WTC11 (cell line): ENCODE data around the gene BMP7. TPM values are rescaled to one million over a fixed set of nuclear protein-coding genes. Genes with fewer than 3 reads are reported as not detected.
A peak's percentile ranks its signal among the peaks of the same experiment; 100 is the strongest.

ENCODE experiments used
- ATAC-seq: fragments of 200-7000 bp; cut with Tn5 transposase; 2 replicates; pipeline ENCODE4 v1.10.0; 2021; ENCODE audit warnings: mild to moderate bottlenecking, moderate library complexity
- CTCF ChIA-PET: fragments of 300-600 bp; sonication (Branson Sonifier 250); formaldehyde crosslinking; loops from one replicate; lab custom pipeline; 2021; ENCODE audit warnings: antibody characterized with exemption; lab: Charles Lee
- POLR2A ChIA-PET: fragments of 350-600 bp; sonication (Branson Sonifier 250); formaldehyde crosslinking; loops from one replicate; lab custom pipeline; 2021; ENCODE audit warnings: antibody characterized with exemption; lab: Charles Lee
- DNase-seq: peaks from one replicate; pipeline ENCODE4 v3.0.0; 2021; ENCODE audit warnings: low spot score
- H3K27ac Mint-ChIP-seq: 2 replicates; pipeline ENCODE4 v1.8.0; 2021; ENCODE audit warnings: mixed read lengths
- H3K27me3 Mint-ChIP-seq: 2 replicates; pipeline ENCODE4 v1.8.0; 2021; ENCODE audit warnings: low read depth, mild to moderate bottlenecking, moderate library complexity, mixed read lengths
- H3K36me3 Mint-ChIP-seq: 2 replicates; pipeline ENCODE4 v1.8.0; 2021; ENCODE audit warnings: mixed read lengths
- H3K4me1 Mint-ChIP-seq: 2 replicates; pipeline ENCODE4 v1.8.0; 2022; ENCODE audit warnings: mixed read lengths
- H3K4me3 Mint-ChIP-seq: 2 replicates; pipeline ENCODE4 v1.8.0; 2021; ENCODE audit warnings: mild to moderate bottlenecking, moderate library complexity, mixed read lengths
- H3K9me3 Mint-ChIP-seq: 2 replicates; pipeline ENCODE4 v1.8.0; 2021; ENCODE audit warnings: mixed read lengths
- FOXK1 ChIP-seq: sonication (generic); formaldehyde crosslinking; IDR thresholded peaks from 2 replicates; pipeline ENCODE4 v1.8.0; 2022; ENCODE audit warnings: mild to moderate bottlenecking, moderate library complexity, missing genetic modification reagents
- GRHL2 ChIP-seq: fragments of 250-450 bp; sonication (Bioruptor Pico); IDR thresholded peaks from 2 replicates; pipeline ENCODE4 v1.8.0; 2022; ENCODE audit warnings: mild to moderate bottlenecking, moderate library complexity; ENCODE audit not compliant: insufficient replicate concordance, severe bottlenecking
- NR1H2 ChIP-seq: sonication (generic); formaldehyde crosslinking; IDR thresholded peaks from 2 replicates; pipeline ENCODE4 v1.9.0; 2021; ENCODE audit warnings: mild to moderate bottlenecking, moderate library complexity, missing genetic modification reagents
- PRRX2 ChIP-seq: fragments of 250-450 bp; sonication (Bioruptor Pico); IDR thresholded peaks from 2 replicates; pipeline ENCODE4 v1.8.0; 2021; ENCODE audit warnings: mild to moderate bottlenecking
- RORB ChIP-seq: fragments of 250-450 bp; sonication (Bioruptor Pico); IDR thresholded peaks from 2 replicates; pipeline ENCODE4 v1.9.0; 2021; ENCODE audit warnings: mild to moderate bottlenecking
- SP1 ChIP-seq: sonication (generic); formaldehyde crosslinking; conservative IDR thresholded peaks from 2 replicates; pipeline ENCODE4 v1.8.1; 2022; ENCODE audit warnings: missing genetic modification reagents
- TEAD1 ChIP-seq: sonication (generic); formaldehyde crosslinking; IDR thresholded peaks from 2 replicates; pipeline ENCODE4 v1.8.0; 2022; ENCODE audit warnings: mild to moderate bottlenecking, missing genetic modification reagents
- ZNF396 ChIP-seq: fragments of 250-450 bp; sonication (Bioruptor Pico); IDR thresholded peaks from 2 replicates; pipeline ENCODE4 v1.8.0; 2021; ENCODE audit warnings: mild to moderate bottlenecking, moderate library complexity, borderline replicate concordance
- total RNA-seq: library from RNA; stranded (reverse); gene quantifications from 3 replicates; pipeline ENCODE4 v1.2.3, GENCODE V29; 2021
- TF ChIP-seq, protein P1 (sequence below): sonication (generic); formaldehyde crosslinking; IDR thresholded peaks from 2 replicates; pipeline ENCODE4 v1.8.1; 2023; ENCODE audit warnings: mild to moderate bottlenecking, missing genetic modification reagents, moderate library complexity
- TF ChIP-seq, protein P2 (sequence below): sonication (generic); formaldehyde crosslinking; conservative IDR thresholded peaks from 2 replicates; pipeline ENCODE4 v1.8.1; 2023; ENCODE audit warnings: mild to moderate bottlenecking, low read depth, missing genetic modification reagents, moderate library complexity
- TF ChIP-seq, protein P3 (sequence below): sonication (generic); formaldehyde crosslinking; IDR thresholded peaks from 2 replicates; pipeline ENCODE4 v1.8.1; 2022; ENCODE audit warnings: low read depth, mild to moderate bottlenecking, moderate library complexity, missing genetic modification reagents, borderline replicate concordance
- TF ChIP-seq, protein P4 (sequence below): sonication (generic); formaldehyde crosslinking; IDR thresholded peaks from 2 replicates; pipeline ENCODE4 v1.8.0; 2023; ENCODE audit warnings: missing genetic modification reagents
- TF ChIP-seq, protein P5 (sequence below): sonication (generic); formaldehyde crosslinking; IDR thresholded peaks from 2 replicates; pipeline ENCODE4 v1.8.1; 2023; ENCODE audit warnings: mild to moderate bottlenecking, moderate library complexity, missing genetic modification reagents
- TF ChIP-seq, protein P6 (sequence below): sonication (generic); formaldehyde crosslinking; IDR thresholded peaks from 2 replicates; pipeline ENCODE4 v1.8.1; 2023; ENCODE audit warnings: mild to moderate bottlenecking, missing genetic modification reagents, moderate library complexity
- TF ChIP-seq, protein P7 (sequence below): fragments of 250-450 bp; sonication (Bioruptor Pico); conservative IDR thresholded peaks from 2 replicates; pipeline ENCODE4 v1.9.0; 2021; ENCODE audit warnings: mild to moderate bottlenecking

The BMP7 gene
- total RNA-seq, 1 experiment from 2014 or later, result 40.7 TPM

DNA sequence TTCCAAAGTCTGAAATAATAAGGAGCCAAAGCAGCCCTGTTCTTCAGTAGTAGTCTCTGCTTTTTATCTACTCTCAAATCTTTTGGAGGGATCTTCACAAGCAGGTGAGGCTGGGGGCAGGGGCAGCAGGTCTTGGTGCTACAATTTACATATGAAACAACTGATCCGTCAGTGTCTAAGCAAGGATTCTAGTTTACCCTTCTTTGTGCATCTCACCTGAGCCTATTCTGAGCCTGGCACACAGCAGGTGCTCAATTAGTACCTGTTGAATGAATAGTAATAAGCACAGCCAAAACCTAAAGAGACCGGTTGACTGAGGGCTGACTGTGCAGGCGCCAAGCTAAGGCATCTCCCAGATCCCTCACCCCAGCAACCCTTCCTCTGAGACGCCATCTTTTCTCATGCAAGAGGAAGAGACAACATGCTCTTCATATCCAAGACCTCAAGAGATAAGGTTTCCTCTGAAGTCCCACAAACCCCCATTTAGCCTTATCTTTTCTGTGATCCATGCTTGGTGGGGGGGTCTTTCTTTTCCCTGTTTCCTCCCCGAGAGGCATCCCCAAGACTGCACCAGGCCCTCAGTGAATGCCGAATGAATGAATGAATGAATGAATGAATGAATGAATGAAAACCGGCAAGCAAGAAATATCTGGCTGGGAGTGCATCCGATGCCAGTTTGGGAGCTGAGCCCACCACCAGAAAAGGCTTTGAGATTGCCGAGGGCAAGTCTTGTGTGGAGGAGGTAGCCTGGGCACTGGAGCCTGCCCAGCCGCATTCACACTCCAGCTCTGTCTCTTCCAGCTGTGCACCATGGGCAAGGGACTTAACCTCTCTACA lies 2.9 kb upstream of the BMP7 start:
- ChIA-PET CTCF (interaction anchor here (1.2 to 1.8 kb wide), 2 partner anchors 25 to 179 kb away, joined by 3 to 9 read pairs; no protein-coding TSS in a partner anchor), POLR2A (no interaction called here)
- Mint-ChIP-seq H3K27ac (no peak overlapping the region), H3K4me3 (peak overlapping the region; percentile 9; the same call in 1 of the 2 replicates), H3K9me3 (no peaks in the 10 kb centered on the region), H3K27me3 (peaks cover 62% of the 10 kb centered on the region), H3K36me3 (no peaks in the 10 kb centered on the region), H3K4me1 (peaks cover 46% of the 10 kb centered on the region)
- TF ChIP-seq, protein P1, sequence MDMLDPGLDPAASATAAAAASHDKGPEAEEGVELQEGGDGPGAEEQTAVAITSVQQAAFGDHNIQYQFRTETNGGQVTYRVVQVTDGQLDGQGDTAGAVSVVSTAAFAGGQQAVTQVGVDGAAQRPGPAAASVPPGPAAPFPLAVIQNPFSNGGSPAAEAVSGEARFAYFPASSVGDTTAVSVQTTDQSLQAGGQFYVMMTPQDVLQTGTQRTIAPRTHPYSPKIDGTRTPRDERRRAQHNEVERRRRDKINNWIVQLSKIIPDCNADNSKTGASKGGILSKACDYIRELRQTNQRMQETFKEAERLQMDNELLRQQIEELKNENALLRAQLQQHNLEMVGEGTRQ, result no peak
- TF ChIP-seq GRHL2 (no peak), ZNF396 (CRISPR knock-in tag) (no peak), RORB (CRISPR knock-in tag) (no peak)
- TF ChIP-seq, protein P2, sequence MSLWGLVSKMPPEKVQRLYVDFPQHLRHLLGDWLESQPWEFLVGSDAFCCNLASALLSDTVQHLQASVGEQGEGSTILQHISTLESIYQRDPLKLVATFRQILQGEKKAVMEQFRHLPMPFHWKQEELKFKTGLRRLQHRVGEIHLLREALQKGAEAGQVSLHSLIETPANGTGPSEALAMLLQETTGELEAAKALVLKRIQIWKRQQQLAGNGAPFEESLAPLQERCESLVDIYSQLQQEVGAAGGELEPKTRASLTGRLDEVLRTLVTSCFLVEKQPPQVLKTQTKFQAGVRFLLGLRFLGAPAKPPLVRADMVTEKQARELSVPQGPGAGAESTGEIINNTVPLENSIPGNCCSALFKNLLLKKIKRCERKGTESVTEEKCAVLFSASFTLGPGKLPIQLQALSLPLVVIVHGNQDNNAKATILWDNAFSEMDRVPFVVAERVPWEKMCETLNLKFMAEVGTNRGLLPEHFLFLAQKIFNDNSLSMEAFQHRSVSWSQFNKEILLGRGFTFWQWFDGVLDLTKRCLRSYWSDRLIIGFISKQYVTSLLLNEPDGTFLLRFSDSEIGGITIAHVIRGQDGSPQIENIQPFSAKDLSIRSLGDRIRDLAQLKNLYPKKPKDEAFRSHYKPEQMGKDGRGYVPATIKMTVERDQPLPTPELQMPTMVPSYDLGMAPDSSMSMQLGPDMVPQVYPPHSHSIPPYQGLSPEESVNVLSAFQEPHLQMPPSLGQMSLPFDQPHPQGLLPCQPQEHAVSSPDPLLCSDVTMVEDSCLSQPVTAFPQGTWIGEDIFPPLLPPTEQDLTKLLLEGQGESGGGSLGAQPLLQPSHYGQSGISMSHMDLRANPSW (CRISPR knock-in tag), result no peak
- DNase-seq (no peak), ATAC-seq (no peak)

DNA sequence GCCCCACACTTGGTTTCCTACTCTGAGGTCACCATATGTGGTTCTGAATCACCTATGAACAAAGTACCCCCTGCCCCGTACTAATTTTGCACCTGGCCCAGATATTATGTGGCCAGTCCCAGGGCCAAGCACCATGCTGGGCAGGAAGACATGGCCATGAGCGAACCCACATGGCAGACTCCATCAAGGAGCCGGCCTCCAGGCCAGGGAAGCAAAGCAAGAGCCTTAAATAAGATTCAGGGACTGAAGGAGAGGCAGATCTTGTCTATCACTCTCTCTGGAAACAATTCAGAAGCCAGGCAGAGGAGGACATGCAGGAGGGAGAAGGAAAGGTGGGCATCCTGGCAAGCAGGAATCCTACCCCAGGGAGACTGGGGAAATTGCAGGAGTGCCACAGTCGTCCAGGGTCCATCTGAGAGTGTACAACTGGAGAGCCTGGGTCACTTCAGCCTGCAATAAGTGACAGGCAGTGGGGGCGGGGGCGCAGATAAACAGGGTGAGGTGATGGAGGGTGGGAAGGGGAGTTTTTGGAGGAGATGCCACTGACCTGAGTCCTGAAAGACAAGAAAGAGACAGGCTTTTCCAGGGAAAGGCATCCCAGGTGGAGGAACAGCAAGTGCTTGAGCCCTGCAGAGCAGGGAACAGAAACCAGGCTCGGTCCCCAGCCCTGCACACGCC lies 2.1 kb upstream of the BMP7 start:
- Mint-ChIP-seq H3K27me3 (peaks cover 70% of the 10 kb centered on the region), H3K9me3 (no peaks in the 10 kb centered on the region), H3K36me3 (no peaks in the 10 kb centered on the region), H3K27ac (no peak overlapping the region), H3K4me1 (peaks cover 54% of the 10 kb centered on the region), H3K4me3 (peak overlapping the region; percentile 31)
- 0 out of 2 replicates have a peak, but pooled peaks have one; percentile 1 for ATAC-seq
- no peak for DNase-seq
- CTCF ChIA-PET, result interaction anchor here (1.3 kb wide), 1 partner anchor 23 kb away, joined by 3 read pairs; no protein-coding TSS in a partner anchor
- POLR2A ChIA-PET, result no interaction called here
- TF ChIP-seq, protein P3, sequence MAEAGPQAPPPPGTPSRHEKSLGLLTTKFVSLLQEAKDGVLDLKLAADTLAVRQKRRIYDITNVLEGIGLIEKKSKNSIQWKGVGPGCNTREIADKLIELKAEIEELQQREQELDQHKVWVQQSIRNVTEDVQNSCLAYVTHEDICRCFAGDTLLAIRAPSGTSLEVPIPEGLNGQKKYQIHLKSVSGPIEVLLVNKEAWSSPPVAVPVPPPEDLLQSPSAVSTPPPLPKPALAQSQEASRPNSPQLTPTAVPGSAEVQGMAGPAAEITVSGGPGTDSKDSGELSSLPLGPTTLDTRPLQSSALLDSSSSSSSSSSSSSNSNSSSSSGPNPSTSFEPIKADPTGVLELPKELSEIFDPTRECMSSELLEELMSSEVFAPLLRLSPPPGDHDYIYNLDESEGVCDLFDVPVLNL, result no peak
- TF ChIP-seq, protein P4, sequence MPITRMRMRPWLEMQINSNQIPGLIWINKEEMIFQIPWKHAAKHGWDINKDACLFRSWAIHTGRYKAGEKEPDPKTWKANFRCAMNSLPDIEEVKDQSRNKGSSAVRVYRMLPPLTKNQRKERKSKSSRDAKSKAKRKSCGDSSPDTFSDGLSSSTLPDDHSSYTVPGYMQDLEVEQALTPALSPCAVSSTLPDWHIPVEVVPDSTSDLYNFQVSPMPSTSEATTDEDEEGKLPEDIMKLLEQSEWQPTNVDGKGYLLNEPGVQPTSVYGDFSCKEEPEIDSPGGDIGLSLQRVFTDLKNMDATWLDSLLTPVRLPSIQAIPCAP (CRISPR knock-in tag), result no peak
- TF ChIP-seq, protein P5, sequence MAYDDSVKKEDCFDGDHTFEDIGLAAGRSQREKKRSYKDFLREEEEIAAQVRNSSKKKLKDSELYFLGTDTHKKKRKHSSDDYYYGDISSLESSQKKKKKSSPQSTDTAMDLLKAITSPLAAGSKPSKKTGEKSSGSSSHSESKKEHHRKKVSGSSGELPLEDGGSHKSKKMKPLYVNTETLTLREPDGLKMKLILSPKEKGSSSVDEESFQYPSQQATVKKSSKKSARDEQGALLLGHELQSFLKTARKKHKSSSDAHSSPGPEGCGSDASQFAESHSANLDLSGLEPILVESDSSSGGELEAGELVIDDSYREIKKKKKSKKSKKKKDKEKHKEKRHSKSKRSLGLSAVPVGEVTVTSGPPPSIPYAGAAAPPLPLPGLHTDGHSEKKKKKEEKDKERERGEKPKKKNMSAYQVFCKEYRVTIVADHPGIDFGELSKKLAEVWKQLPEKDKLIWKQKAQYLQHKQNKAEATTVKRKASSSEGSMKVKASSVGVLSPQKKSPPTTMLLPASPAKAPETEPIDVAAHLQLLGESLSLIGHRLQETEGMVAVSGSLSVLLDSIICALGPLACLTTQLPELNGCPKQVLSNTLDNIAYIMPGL, result no peak
- TF ChIP-seq TEAD1 (CRISPR knock-in tag), result no peak
- no peak for TF ChIP-seq FOXK1 (CRISPR knock-in tag)
- no peak for TF ChIP-seq PRRX2 (CRISPR knock-in tag)
- TF ChIP-seq, protein P6, sequence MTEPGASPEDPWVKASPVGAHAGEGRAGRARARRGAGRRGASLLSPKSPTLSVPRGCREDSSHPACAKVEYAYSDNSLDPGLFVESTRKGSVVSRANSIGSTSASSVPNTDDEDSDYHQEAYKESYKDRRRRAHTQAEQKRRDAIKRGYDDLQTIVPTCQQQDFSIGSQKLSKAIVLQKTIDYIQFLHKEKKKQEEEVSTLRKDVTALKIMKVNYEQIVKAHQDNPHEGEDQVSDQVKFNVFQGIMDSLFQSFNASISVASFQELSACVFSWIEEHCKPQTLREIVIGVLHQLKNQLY, result no peak
- no peak for TF ChIP-seq NR1H2 (CRISPR knock-in tag)
- TF ChIP-seq, protein P2 (CRISPR knock-in tag), result no peak
- TF ChIP-seq, protein P7, sequence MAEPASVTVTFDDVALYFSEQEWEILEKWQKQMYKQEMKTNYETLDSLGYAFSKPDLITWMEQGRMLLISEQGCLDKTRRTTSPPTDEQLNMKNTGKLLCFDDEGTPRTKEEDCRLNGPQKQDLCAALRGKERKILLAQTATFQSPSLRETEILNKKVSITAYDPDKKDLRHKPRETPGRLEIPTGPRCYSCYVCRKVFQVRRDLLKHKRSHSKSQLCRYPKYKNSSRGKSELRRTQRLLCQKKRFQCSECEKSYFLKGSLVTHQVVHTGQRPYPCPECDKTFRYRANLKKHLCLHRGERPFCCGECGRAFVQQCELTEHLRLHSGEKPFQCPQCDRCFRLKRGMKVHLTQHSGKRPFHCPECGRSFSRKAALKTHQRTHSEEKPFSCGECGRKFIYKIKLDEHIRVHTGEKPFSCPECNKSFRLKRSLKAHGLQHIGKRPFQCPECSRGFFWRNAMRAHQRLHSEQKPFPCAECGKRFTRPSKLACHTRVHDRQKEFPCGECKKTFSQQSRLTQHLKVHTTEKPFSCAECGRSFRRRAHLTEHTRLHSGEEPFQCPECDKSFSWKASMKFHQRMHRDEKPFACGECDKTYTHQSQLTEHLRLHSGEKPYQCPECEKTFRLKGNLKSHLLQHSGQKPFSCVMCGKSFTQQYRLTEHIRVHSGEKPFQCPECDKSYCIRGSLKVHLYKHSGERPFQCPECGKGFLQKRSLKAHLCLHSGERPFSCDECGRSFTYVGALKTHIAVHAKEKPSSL (CRISPR knock-in tag), result no peak
- TF ChIP-seq ZNF396 (CRISPR knock-in tag), result no peak
- no peak for TF ChIP-seq SP1 (CRISPR knock-in tag)
